Esophagus squamous epithelium (tissue), 5 donors: ENCODE data around the gene COQ10B. TPM values are rescaled to one million over a fixed set of nuclear protein-coding genes. Genes with fewer than 3 reads are reported as not detected.

Source experiments
- DNase-seq: peaks from one replicate; lab custom pipeline; 2025; lab: John Stamatoyannopoulos, UW
- H3K27ac ChIP-seq, 4 donors: fragments of 200-600 bp; sonication (generic); one replicate each; pipeline ENCODE4 v1.5.1; 2016 to 2019; ENCODE audit warnings: mild to moderate bottlenecking in 1 of 4
- H3K27me3 ChIP-seq, 4 donors: fragments of 200-600 bp; sonication (generic); 1 replicate in 3 of 4; 2 replicates in 1 of 4; pipeline versions ENCODE4 v1.5.1 to v1.6.0; 2017 to 2021; ENCODE audit warnings: antibody characterized with exemption in 1 of 4
- H3K36me3 ChIP-seq, 3 donors: fragments of 200-600 bp; sonication (generic); one replicate each; pipeline ENCODE4 v1.5.1; 2016 to 2019
- H3K4me1 ChIP-seq, 3 donors: fragments of 200-600 bp; sonication (generic); one replicate each; pipeline ENCODE4 v1.5.1; 2017 to 2019
- H3K4me3 ChIP-seq, 4 donors: fragments of 200-600 bp; sonication (generic); 1 replicate in 3 of 4; 2 replicates in 1 of 4; pipeline ENCODE4 v1.5.1; 2016 to 2019; ENCODE audit warnings: mild to moderate bottlenecking in 2 of 4, moderate library complexity in 1 of 4
- H3K9me3 ChIP-seq, 3 donors: fragments of 200-600 bp; sonication (generic); one replicate each; pipeline ENCODE4 v1.5.1; 2016 to 2019
- CTCF ChIP-seq, 6 experiments: fragments of 450-650 bp in 4 of 6; fragments of 200-600 bp in 2 of 6; sonication (generic) in 2 of 6; IDR thresholded peaks; one replicate each; pipeline ENCODE4 v1.5.1; 2016 to 2019; ENCODE audit warnings: antibody characterized with exemption in 6 of 6, mild to moderate bottlenecking in 4 of 6, moderate library complexity in 4 of 6
- POLR2A ChIP-seq, 4 donors: fragments of 450-650 bp; IDR thresholded peaks; one replicate each; pipeline ENCODE4 v1.6.1; 2017; ENCODE audit warnings: antibody characterized with exemption in 4 of 4, mild to moderate bottlenecking in 4 of 4, moderate library complexity in 3 of 4
- whole genome bisulfite sequencing, 2 donors: methylation state at CpG; one replicate each; pipeline ENCODE4 v1.1.5; 2018; 5-methylcytosine and 5-hydroxymethylcytosine counted together
- intact Hi-C: fragments of 100-400 bp; cut with DNase I; formaldehyde crosslinking; loops from one replicate; pipeline ENCODE4 v1.15.0; 2022
- total RNA-seq, 4 donors: library from RNA; depleted of rRNA; stranded (reverse); fragments of >200 nt; gene quantifications; one replicate each; pipeline ENCODE4 v1.1.0, GENCODE V29; 2016
- donor health status: DM: yes; HTN: yes; CAD: no.

Gene COQ10B
- total RNA-seq, 4 donors from 2014 or later: 15.9 to 26.3 (median 22.7) TPM

GRCh38 chr2:197452754-197453122 is 614 bp upstream of the COQ10B start:
- Histone ChIP-seq H3K27ac (peak overlapping the region; percentile 98 to 100 (median 100)), H3K36me3 (no peaks in the 10 kb centered on the region), H3K4me1 (peaks cover 8 to 39% (median 13%) of the 10 kb centered on the region in 3 donors), H3K9me3 (no peaks in the 10 kb centered on the region), H3K4me3 (peak overlapping the region; percentile 66 to 97 (median 92)), H3K27me3 (no peaks in the 10 kb centered on the region)
- no peak for TF ChIP-seq CTCF (IDR thresholded peaks at IDR 0.05)
- no peak for TF ChIP-seq POLR2A (IDR thresholded peaks at IDR 0.05)
- no peak for DNase-seq
- 2 to 4% methylated on average over 7 to 10 of the region's 11 CpGs for WGBS, 2 donors
- intact Hi-C loops: loop anchor here (5.0 kb wide), 1 partner anchor 45 kb away; the partner anchor contains the start of gene HSPD1

- H3K27me3 ChIP-seq: no peaks in the 10 kb centered on the region
- H3K27ac ChIP-seq: peak overlapping the region; percentile 98 to 100 (median 100)
- WGBS, 2 donors: 0 to 1% methylated on average over 10 to 11 of the region's 11 CpGs
- TF ChIP-seq CTCF (IDR thresholded peaks at IDR 0.05) (no peak), POLR2A (IDR thresholded peaks at IDR 0.05) (peak in 1 of 4 donors; percentile 13)
- DNase-seq: peak; percentile 28
- no peaks in the 10 kb centered on the region for H3K9me3 ChIP-seq
- H3K4me3 ChIP-seq: peak overlapping the region; percentile 66 to 97 (median 92)
- intact Hi-C loops: loop anchor here (5.0 kb wide), 1 partner anchor 43 kb away; the partner anchor contains the start of gene HSPD1
- H3K4me1 ChIP-seq: peaks cover 8 to 51% (median 22%) of the 10 kb centered on the region in 3 donors
- H3K36me3 ChIP-seq: peaks cover 0 to under 1% (median 0%) of the 10 kb centered on the region in 3 donors
Measured at GRCh38 chr2:197453914-197454398, 604 bp downstream of the COQ10B start.

- TF ChIP-seq POLR2A (IDR thresholded peaks at IDR 0.05): no peak
- TF ChIP-seq CTCF (IDR thresholded peaks at IDR 0.05): no peak
- intact Hi-C loops: loop anchor here (5.0 kb wide), 1 partner anchor 42 kb away; the partner anchor contains the start of gene HSPD1
- WGBS, 2 donors: 63 to 67% methylated on average over 2 of the region's 2 CpGs
Measured at GRCh38 chr2:197454923-197455322, 1.6 kb downstream of the COQ10B start.

GRCh38 chr2:197455428-197455827 is 2.1 kb downstream of the COQ10B start:
- Histone ChIP-seq H3K36me3 (peaks cover 0 to 13% (median 0%) of the 10 kb centered on the region in 3 donors), H3K27me3 (no peaks in the 10 kb centered on the region), H3K4me1 (peaks cover 8 to 66% (median 26%) of the 10 kb centered on the region in 3 donors), H3K4me3 (no peak overlapping the region), H3K27ac (no peak overlapping the region), H3K9me3 (no peaks in the 10 kb centered on the region)
- intact Hi-C loops: no loop called here
- TF ChIP-seq CTCF (IDR thresholded peaks at IDR 0.05): no peak
- TF ChIP-seq POLR2A (IDR thresholded peaks at IDR 0.05): no peak
- no peak for DNase-seq
- WGBS, 2 donors: 56 to 92% methylated on average over 1 of the region's 1 CpG

More at GRCh38 chr2:197454923-197455322, 1.6 kb downstream of the COQ10B start:
- Histone ChIP-seq H3K27me3 (no peaks in the 10 kb centered on the region), H3K36me3 (peaks cover 0 to 8% (median 0%) of the 10 kb centered on the region in 3 donors), H3K4me3 (peak overlapping the region in 3 of 4 donors; percentile 91 to 97 (median 92)), H3K4me1 (peaks cover 8 to 60% (median 25%) of the 10 kb centered on the region in 3 donors), H3K9me3 (no peaks in the 10 kb centered on the region), H3K27ac (peak overlapping the region in 3 of 4 donors; percentile 100)
- no peak for DNase-seq

- Histone ChIP-seq H3K27ac (peak overlapping the region; percentile 16 to 68 (median 51)), H3K9me3 (no peaks in the 10 kb centered on the region), H3K4me3 (no peak overlapping the region), H3K27me3 (no peaks in the 10 kb centered on the region), H3K4me1 (peaks cover 0 to 63% (median 17%) of the 10 kb centered on the region in 3 donors), H3K36me3 (peaks cover 0 to 63% (median 5%) of the 10 kb centered on the region in 3 donors)
- 70% methylated on average over 4 of the region's 4 CpGs for WGBS, 2 donors
- no peak for DNase-seq
- TF ChIP-seq POLR2A (IDR thresholded peaks at IDR 0.05): no peak
- TF ChIP-seq CTCF (IDR thresholded peaks at IDR 0.05): no peak
- intact Hi-C loops: no loop called here
Measured at GRCh38 chr2:197460649-197461048, 7.3 kb downstream of the COQ10B start.
